GM18858 (cell line): Measurements from ENCODE around the gene HEXD.
"Not testable (repeated sequence)": the region's sequence is repeated elsewhere in the genome, so short reads cannot be mapped to it uniquely, and the experiment has no call there.

Source experiments
- ATAC-seq: cut with Tn5 transposase; IDR thresholded peaks from one replicate; pipeline ENCODE4 v1.9.1; 2021; ENCODE audit not compliant: unreplicated experiment

Gene HEXD

GRCh38 chr17:82382220-82382932, 35.8 kb upstream of the HEXD start:
- not testable (repeated sequence) for ATAC-seq

GRCh38 chr17:82382933-82383255, 35.3 kb upstream of the HEXD start:
- no peak for ATAC-seq

- ATAC-seq = no peak
These were observed 34.7 kb upstream of the HEXD start for GRCh38 chr17:82383411-82383810.

GRCh38 chr17:82384051-82384729, 34.0 kb upstream of the HEXD start:
- ATAC-seq = no peak

- ATAC-seq = no peak
These were observed 33.2 kb upstream of the HEXD start for GRCh38 chr17:82384730-82385481.

GRCh38 chr17:82385559-82386254, 32.4 kb upstream of the HEXD start:
- ATAC-seq = no peak

- no peak for ATAC-seq
These were observed 31.8 kb upstream of the HEXD start for GRCh38 chr17:82386255-82386831.

- ATAC-seq = no peak
These were observed 31.1 kb upstream of the HEXD start for GRCh38 chr17:82386881-82387704.

- ATAC-seq = no peak
These were observed 30.4 kb upstream of the HEXD start for GRCh38 chr17:82387705-82388106.

- no peak for ATAC-seq
These were observed 29.8 kb upstream of the HEXD start for GRCh38 chr17:82388223-82388921.

GRCh38 chr17:82388922-82389283, 29.2 kb upstream of the HEXD start:
- ATAC-seq = no peak

- ATAC-seq = no peak
These were observed 28.8 kb upstream of the HEXD start for GRCh38 chr17:82389379-82389778.

GRCh38 chr17:82390015-82390859, 27.9 kb upstream of the HEXD start:
- ATAC-seq = no peak

- no peak for ATAC-seq
These were observed 27.2 kb upstream of the HEXD start for GRCh38 chr17:82390860-82391435.

- ATAC-seq = no peak
These were observed 26.6 kb upstream of the HEXD start for GRCh38 chr17:82391496-82392066.

GRCh38 chr17:82392209-82392920, 25.8 kb upstream of the HEXD start:
- ATAC-seq = no peak

GRCh38 chr17:82392941-82393340, 25.2 kb upstream of the HEXD start:
- no peak for ATAC-seq

- no peak for ATAC-seq
These were observed 23.9 kb upstream of the HEXD start for GRCh38 chr17:82394278-82394677.
